HG02678 (cell line): ENCODE results near the gene TAPT1.
"Not testable (repeated sequence)": the region's sequence is repeated elsewhere in the genome, so short reads cannot be mapped to it uniquely, and the experiment has no call there.

Source experiments
- ATAC-seq: cut with Tn5 transposase; IDR thresholded peaks from one replicate; pipeline ENCODE4 v1.9.1; 2021; ENCODE audit warnings: mild to moderate bottlenecking, moderate library complexity; ENCODE audit not compliant: unreplicated experiment

The TAPT1 gene, protein sequence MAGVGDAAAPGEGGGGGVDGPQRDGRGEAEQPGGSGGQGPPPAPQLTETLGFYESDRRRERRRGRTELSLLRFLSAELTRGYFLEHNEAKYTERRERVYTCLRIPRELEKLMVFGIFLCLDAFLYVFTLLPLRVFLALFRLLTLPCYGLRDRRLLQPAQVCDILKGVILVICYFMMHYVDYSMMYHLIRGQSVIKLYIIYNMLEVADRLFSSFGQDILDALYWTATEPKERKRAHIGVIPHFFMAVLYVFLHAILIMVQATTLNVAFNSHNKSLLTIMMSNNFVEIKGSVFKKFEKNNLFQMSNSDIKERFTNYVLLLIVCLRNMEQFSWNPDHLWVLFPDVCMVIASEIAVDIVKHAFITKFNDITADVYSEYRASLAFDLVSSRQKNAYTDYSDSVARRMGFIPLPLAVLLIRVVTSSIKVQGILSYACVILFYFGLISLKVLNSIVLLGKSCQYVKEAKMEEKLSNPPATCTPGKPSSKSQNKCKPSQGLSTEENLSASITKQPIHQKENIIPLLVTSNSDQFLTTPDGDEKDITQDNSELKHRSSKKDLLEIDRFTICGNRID

GRCh38 chr4:16225863-16226815 lies at the start of gene TAPT1:
Gene TAPT1 (minus strand): TSS chr4:16226471. CDS start chr4:16226457, 14 bp downstream.
- ATAC-seq, result peak; percentile 70

DNA sequence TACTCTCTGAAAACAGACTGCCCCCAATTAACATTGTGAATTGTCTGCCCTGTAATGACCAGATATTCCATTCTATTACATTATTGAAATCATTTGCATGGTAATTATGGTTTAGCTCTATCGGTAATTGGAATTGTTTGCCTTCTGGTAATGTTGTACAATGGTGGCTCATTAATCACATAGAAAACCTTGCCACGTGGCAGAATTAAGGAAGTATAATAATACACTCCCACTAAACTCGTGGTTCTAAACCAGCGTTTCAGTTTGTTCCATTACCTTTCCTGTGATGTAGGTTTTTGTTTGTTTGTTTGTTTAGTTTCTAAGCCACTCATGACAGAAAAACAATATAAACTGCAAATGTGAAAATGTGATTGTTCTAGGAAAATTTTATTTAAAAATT lies 45.1 kb upstream of the TAPT1 start:
- no peak for ATAC-seq

GRCh38 chr4:16270454-16271328 lies 44.4 kb upstream of the TAPT1 start:
- no peak for ATAC-seq

- ATAC-seq, result not testable (repeated sequence)
Measured at GRCh38 chr4:16269742-16270453, 43.6 kb upstream of the TAPT1 start.

DNA sequence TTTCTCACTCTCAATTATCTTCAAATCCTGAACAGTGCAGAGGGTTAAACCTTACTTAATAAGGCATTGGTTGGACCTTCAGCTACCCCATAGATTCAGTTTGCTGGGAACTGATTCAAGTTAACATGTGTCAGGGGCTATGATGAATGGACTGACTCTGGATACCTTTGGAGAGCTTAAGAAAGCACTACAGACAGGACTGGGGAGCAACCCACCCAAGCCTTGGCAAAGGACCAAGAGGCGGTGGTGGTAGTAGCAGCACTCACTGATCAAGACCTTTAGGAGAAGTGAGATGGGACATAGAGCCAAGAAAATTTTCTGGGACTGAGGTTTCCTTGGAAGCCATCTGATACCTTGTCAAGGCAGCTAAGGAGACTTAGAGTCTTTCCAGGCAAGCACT lies 43.0 kb upstream of the TAPT1 start:
- ATAC-seq, result no peak

DNA sequence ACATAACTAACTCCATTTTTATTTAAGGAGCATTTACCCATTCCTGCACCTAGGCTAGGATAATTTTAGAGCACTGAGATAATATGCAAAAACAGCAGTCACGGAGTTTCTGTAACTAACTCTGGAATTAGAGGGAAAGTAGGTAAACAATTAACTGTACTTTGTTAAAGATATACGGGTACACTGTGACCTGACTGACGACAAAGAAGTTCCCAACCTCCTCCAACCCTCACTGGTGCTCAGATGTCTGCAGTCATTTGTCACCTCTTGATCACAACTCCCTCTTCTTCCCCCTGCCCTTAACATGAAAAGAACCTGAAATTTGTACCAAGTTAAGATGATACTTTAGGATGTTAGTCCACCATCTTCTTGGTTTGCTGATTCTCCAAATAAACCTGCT lies 42.0 kb upstream of the TAPT1 start:
- no peak for ATAC-seq

- ATAC-seq, result no peak
Measured at GRCh38 chr4:16267639-16268038, 41.4 kb upstream of the TAPT1 start.

- no peak for ATAC-seq
Measured at GRCh38 chr4:16265820-16266219, 39.5 kb upstream of the TAPT1 start.

DNA sequence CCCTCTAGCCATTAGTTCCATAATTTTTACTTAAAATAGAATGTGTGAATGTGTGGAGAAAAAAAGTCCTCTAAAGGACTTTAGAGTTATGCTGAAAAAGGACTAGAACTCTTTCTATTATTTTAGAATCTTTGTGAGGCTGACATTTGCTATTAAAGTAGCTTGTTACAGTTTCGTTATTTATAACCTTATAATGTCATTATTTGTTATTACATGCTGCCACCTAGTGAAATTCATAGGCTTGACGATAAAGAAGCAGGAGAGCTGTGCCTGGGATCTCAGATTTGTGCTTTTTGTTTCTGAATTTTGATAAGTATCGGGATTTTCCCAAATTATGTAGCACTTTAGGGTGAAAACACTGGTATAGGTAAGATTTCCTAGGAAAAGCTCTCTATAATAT lies 38.5 kb upstream of the TAPT1 start:
- ATAC-seq, result peak; percentile 64

- no peak for ATAC-seq
Measured at GRCh38 chr4:16263056-16263455, 36.8 kb upstream of the TAPT1 start.

DNA sequence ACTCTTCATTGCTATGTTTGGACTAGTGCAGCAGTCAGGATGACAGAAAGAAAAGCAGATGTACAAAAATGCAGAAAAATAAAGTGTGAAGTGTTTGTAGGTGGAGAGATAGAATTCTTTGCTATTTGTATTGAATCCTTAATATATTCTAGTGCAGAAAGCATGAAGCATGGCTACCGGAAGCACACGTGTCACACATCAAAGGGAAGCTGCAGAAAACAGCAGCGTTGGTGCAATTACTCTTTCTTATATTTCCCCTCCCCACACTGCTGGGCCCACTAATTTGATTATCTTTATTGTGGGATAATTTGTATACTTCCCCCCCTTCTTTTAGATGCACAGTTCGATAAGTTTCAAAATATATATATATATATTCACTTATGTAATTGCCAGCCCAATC lies 35.9 kb upstream of the TAPT1 start:
- no peak for ATAC-seq

DNA sequence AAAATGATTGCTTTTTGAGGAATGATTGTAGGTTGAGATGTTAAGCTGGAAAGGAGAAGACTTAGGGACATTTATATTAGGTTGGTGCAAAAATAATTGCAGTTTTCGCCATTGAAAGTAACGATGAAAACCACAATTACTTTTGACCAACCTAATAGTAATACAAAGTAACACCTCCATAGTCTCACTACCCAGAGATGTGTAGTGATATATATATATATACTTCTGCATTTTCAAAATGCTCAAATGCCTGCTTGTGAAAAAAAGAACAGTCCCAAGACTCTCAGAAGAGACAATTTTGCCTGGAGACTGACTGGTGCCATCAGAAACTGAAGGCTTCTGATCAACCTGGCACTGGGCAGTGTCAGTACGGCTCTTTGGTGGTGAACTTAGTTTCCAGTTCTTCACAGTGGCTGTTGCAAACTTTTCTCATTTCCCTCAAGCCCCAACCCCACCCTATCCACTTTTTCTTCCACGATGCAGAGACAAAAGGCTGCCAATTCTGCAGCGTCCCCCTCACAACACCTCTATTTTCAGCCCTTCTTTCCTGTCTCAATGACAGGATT lies 35.1 kb upstream of the TAPT1 start:
- ATAC-seq, result no peak

GRCh38 chr4:16259889-16260246 lies 33.6 kb upstream of the TAPT1 start:
- no peak for ATAC-seq

DNA sequence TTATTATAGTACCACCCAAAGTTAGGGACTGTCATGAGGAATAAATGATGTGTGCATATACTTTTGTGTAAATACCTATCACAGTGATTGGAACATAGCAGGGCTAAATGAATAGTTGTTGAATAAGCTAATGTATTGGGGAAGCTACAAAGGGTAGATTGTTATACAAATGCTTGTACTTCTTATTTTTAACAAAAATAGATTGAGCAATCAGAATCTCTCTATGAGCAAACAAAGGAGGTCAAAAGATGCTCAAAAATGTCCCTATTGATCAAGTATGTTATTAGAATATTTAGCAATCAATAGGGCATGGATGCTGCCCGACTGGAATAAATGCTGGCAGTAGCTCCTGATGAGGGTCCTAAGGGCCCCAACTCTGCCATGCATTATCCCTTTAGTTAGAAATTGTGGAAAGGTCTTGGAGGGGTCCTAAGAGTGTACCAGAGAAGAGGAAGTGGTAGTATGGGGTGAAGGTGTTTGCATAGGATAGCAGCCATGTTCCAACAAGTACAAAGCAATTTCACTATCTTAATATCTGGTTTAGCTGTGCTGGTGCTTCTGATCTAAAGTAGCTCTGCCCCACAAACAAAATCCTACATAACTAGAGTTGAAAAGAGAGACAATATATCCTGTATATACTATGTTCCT lies 33.1 kb upstream of the TAPT1 start:
- ATAC-seq, result no peak

- ATAC-seq, result no peak
Measured at GRCh38 chr4:16257611-16258010, 31.3 kb upstream of the TAPT1 start.

DNA sequence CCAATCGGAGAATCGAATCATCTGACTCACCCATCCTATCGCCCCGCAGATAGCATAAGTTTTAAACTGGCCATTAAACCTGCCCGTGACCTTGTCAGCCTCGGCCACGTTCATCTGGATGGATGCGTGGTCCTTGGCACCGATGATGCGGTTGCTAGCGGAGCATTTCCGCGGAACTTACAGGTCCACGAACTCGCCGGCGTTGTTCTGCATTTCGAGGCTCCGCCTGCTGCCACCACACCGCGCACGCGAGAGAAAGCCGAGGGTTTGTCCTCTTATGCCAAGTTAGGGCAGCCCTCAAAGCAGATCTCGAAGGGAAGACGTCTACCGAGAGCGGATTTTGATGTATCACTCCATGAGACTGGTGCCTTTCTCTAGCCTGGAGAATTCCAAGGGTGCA lies 30.1 kb upstream of the TAPT1 start:
- no peak for ATAC-seq

- ATAC-seq, result no peak
Measured at GRCh38 chr4:16255730-16256129, 29.5 kb upstream of the TAPT1 start.

DNA sequence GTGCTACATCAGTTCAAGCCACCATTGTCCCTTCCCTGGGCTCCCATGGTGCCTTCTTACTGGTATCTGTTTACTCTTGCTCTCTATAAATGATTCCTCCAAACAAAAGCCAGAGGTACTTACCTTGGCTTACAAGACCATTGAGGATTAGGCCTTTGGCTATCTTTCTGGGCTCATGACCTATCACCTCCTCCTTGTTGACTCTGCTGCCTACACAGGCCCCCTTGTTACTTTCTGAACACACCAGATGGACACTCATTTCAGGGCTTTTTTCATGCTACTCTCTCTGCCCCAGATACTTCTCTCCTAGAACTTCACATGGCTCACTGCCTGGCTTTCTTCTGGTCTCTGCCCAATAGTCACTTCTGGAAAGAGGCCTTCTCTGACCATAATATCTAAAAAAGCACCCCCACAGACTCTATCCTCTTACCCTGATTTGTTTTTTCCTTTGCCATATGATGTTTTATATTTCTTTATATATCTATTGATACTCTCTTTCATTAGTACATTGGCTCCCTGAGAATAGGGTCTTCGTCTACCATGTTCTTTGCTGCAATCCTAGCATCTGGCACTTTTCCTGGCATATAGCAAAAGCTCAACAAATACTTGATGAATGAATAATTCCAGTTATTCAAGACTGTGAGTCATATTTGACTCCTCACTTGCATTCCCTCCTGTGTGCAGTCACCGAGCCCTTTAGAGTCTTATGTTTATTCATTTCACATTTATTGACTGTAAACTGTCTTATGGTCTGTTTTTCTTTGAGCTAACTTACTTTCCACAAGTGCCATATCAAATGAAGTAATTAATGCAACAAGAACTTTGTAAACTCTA lies 27.1 kb upstream of the TAPT1 start:
- no peak for ATAC-seq
